Tibial nerve (tissue), 3 donors: Measurements from ENCODE around the gene MAP2K1.

Experiments used
- POLR2A ChIP-seq, 2 donors: fragments of 450-650 bp; IDR thresholded peaks; one replicate each; pipeline ENCODE4 v1.6.1; 2017; ENCODE audit warnings: antibody characterized with exemption in 2 of 2, mild to moderate bottlenecking in 2 of 2, moderate library complexity in 2 of 2
- TF ChIP-seq, protein P1 (sequence below), 5 experiments: fragments of 200-600 bp in 3 of 5; fragments of 450-650 bp in 2 of 5; sonication (generic) in 3 of 5; IDR thresholded peaks; one replicate each; pipeline ENCODE4 v1.5.1; 2016 to 2019; ENCODE audit warnings: antibody characterized with exemption in 5 of 5, mild to moderate bottlenecking in 3 of 5, moderate library complexity in 2 of 5

DNA sequence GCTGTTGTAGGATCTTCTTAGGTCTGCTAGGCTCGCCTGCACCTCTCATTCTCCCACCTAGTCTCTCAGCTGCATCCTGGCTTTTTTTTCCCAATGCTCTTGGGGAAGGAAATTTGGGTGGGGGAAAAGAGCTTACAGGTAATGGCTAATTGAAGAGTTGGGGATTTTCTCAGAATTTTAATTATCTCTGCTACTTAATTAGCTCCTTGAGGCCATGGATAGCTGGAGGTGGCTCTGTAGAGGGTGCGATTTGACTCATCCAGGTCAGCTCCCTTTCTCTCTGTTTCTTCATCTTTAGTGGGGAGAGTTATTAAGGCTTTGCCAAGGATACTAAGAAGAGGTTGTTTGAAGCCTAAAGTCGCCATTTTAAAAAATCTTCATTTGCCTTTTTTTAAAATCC is 88.3 kb downstream of the MAP2K1 start:
- TF ChIP-seq, protein P1, sequence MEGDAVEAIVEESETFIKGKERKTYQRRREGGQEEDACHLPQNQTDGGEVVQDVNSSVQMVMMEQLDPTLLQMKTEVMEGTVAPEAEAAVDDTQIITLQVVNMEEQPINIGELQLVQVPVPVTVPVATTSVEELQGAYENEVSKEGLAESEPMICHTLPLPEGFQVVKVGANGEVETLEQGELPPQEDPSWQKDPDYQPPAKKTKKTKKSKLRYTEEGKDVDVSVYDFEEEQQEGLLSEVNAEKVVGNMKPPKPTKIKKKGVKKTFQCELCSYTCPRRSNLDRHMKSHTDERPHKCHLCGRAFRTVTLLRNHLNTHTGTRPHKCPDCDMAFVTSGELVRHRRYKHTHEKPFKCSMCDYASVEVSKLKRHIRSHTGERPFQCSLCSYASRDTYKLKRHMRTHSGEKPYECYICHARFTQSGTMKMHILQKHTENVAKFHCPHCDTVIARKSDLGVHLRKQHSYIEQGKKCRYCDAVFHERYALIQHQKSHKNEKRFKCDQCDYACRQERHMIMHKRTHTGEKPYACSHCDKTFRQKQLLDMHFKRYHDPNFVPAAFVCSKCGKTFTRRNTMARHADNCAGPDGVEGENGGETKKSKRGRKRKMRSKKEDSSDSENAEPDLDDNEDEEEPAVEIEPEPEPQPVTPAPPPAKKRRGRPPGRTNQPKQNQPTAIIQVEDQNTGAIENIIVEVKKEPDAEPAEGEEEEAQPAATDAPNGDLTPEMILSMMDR (IDR thresholded peaks at IDR 0.05) = no peak
- TF ChIP-seq POLR2A (IDR thresholded peaks at IDR 0.05) = no peak
